H7 (cell line): ENCODE data around the gene RPTOR. TPM values are rescaled to one million over a fixed set of nuclear protein-coding genes. Genes with fewer than 3 reads are reported as not detected.

Experiments
- DNase-seq: peaks from one replicate; pipeline ENCODE4 v3.0.0; 2012
- H3K27me3 ChIP-seq: 2 replicates; pipeline ENCODE4 v1.6.0; 2011; ENCODE audit warnings: mild to moderate bottlenecking, low read length; ENCODE audit not compliant: control insufficient read depth, insufficient read depth
- H3K36me3 ChIP-seq: replicated peaks from 2 replicates; pipeline ENCODE4 v1.5.1; 2011; ENCODE audit warnings: low read length; ENCODE audit not compliant: control insufficient read depth, insufficient read depth
- H3K4me3 ChIP-seq: 2 replicates; pipeline ENCODE4 v1.5.1; 2011; ENCODE audit warnings: low read depth, mild to moderate bottlenecking, control low read depth, low read length, moderate library complexity; ENCODE audit not compliant: insufficient read depth
- total RNA-seq: library from RNA; depleted of rRNA; stranded (reverse); fragments of >200 nt; shearing (Covaris generic); gene quantifications from 2 replicates; pipeline ENCODE4 v1.2.3, GENCODE V29; 2014

RPTOR gene
- total RNA-seq, 1 experiment from 2014 or later: 20.9 TPM

DNA sequence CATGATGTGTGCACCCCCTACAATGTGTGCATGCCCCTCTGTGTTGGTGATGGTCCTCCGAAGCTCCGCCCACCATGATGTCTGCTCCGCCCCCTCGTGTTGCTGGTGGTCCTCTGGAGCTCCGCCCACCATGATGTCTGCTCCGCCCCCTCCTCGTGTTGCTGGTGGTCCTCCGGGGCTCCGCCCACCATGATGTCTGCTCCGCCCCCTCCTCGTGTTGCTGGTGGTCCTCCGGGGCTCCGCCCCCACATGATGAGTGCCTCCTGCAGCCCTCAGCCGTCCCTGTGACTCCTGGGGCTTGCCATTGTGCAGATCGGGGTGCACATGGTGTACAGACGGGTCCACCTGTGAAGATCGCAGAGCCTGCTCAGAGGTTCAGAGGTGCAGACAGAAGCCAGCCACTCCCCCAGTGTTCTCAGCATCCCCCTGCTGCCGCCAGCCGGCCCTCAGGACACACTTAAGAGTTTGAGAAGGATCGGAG is 317.9 kb downstream of the RPTOR start:
- peak; percentile 50 for DNase-seq
- Histone ChIP-seq H3K36me3 (no peaks in the 10 kb centered on the region; the same call in none of the 2 replicates), H3K27me3 (no peaks in the 10 kb centered on the region), H3K4me3 (no peak overlapping the region)

GRCh38 chr17:80862978-80863377 is 318.3 kb downstream of the RPTOR start:
- H3K4me3 ChIP-seq: no peak overlapping the region
- DNase-seq: no peak
- H3K27me3 ChIP-seq: no peaks in the 10 kb centered on the region
- H3K36me3 ChIP-seq: no peaks in the 10 kb centered on the region; the same call in none of the 2 replicates

DNA sequence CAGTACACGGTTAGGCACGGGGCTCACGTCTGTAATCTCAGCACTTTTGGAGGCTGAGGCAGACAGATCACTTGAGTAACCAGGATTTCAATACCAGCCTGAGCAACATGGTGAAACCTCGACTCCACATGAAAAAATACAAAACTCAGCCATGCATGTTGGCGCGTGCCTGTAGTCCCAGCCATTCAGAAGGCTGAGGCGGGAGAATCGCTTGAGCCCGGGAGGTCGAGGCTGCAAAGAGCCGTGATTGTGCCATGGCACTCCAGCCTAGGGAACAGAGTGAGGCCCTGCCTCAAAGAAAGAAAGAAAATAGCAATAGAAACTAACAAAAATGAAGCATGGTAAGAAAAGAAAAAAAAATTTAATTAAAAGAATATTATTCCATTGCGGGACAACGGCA is 319.0 kb downstream of the RPTOR start:
- Histone ChIP-seq H3K27me3 (no peaks in the 10 kb centered on the region), H3K4me3 (no peak overlapping the region), H3K36me3 (no peaks in the 10 kb centered on the region; the same call in none of the 2 replicates)
- no peak for DNase-seq

DNA sequence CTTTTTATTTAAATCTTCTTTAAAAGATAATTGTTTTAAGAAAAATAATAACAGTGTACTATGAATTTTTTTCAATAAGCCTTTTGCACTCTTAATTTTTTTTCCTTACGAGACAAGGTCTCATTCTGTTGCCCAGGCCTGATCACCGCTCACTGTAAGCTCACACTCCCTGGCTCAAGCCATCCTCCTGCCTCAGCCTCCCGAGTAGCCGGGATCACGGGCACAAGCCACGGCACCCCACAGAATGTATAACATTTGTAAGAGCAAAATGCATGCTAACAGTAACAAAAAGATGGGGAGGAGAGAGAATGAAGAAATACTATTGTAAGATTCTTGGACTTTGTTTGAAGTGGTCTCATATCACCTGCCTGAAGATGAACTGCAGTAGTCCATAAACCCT is 320.1 kb downstream of the RPTOR start:
- no peak for DNase-seq
- no peaks in the 10 kb centered on the region; the same call in none of the 2 replicates for H3K36me3 ChIP-seq
- no peak overlapping the region for H3K4me3 ChIP-seq
- H3K27me3 ChIP-seq: no peaks in the 10 kb centered on the region

GRCh38 chr17:80866050-80866793 is 321.6 kb downstream of the RPTOR start:
- Histone ChIP-seq H3K4me3 (no peak overlapping the region), H3K36me3 (no peaks in the 10 kb centered on the region; the same call in none of the 2 replicates), H3K27me3 (no peaks in the 10 kb centered on the region)
- peak; percentile 87 for DNase-seq

DNA sequence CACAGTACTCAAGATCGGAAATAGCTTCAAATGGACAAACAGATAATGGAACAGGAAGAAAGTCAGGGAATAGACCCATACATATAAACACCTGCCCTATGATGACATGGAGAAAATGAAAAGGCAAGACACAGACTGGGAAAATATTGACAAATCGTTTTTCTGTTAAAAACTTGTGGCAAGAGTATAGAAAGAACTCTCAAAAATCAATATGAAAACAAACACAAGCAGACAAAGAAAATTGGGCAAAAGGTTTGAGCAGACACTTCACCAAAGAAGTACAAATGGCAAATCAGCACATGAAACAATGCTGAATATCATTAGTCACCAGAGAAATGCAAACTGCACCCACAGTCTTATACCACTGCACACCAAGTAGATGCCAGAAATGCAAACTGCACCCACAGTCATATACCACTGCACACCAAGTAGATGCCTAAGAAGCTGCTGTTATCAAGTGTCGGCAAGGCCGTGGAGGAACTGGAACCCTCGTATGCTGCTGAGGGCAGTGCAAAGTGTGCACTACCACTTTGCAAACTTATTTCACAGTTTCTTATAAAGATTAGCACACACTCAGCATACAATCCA is 323.5 kb downstream of the RPTOR start:
- DNase-seq: no peak
- no peak overlapping the region for H3K4me3 ChIP-seq
- H3K36me3 ChIP-seq: no peaks in the 10 kb centered on the region; the same call in none of the 2 replicates
- no peaks in the 10 kb centered on the region for H3K27me3 ChIP-seq

- no peaks in the 10 kb centered on the region for H3K27me3 ChIP-seq
- no peaks in the 10 kb centered on the region; the same call in none of the 2 replicates for H3K36me3 ChIP-seq
- no peak overlapping the region for H3K4me3 ChIP-seq
- DNase-seq: no peak
These were observed 325.0 kb downstream of the RPTOR start for GRCh38 chr17:80869481-80870145.

GRCh38 chr17:80870401-80870800 is 325.8 kb downstream of the RPTOR start:
- Histone ChIP-seq H3K36me3 (no peaks in the 10 kb centered on the region; the same call in none of the 2 replicates), H3K4me3 (no peak overlapping the region), H3K27me3 (no peaks in the 10 kb centered on the region)
- peak; percentile 43 for DNase-seq

DNA sequence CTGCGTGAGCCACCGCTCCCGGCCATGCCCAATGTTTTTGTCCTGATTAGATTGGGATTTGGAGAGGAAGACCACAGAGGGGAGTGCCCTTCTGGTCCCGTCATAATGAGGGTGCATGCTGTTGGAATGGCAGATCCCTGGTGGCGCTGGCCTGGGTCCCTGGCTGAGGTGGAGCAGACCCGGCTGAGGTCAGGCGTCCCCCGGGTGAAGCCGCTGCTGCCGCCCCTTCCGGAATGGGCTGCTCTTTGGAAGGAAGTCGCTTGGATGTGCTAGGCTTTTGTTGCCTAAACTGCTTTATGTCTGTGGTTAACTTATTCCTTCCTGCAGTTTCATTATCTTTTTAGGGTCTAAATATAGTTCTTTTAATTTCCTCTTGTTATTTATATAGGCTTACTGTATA is 326.7 kb downstream of the RPTOR start:
- no peaks in the 10 kb centered on the region; the same call in none of the 2 replicates for H3K36me3 ChIP-seq
- DNase-seq: peak; percentile 53

DNA sequence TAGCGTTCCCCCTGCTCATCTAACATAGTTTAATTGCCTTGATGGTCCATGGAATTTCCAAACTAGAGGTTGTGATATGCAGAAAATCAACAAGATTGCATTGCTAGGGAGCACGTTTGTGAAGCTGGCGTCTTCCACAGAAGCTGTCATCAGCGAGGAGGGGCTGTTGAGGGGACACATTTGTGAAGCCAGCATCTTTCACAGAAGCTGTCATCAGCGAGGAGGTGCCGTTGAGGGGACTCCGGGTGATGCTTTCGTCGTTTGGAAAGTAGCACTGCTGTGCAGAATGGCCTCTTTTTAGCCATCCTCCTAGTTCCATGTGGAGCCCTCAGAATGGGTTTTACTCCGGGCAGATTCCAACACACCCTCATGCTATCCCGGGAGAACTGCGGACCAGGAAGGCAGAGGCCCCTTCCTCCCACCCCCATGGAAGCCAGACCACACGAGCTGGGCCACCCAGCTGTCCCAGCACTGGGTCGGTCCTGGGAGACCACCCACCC is 327.4 kb downstream of the RPTOR start:
- H3K27me3 ChIP-seq: no peaks in the 10 kb centered on the region
- H3K4me3 ChIP-seq: no peak overlapping the region
- peak; percentile 58 for DNase-seq
- H3K36me3 ChIP-seq: no peaks in the 10 kb centered on the region

More for the DNA sequence above, 326.7 kb downstream of the RPTOR start:
- H3K4me3 ChIP-seq: no peak overlapping the region
- H3K27me3 ChIP-seq: no peaks in the 10 kb centered on the region

DNA sequence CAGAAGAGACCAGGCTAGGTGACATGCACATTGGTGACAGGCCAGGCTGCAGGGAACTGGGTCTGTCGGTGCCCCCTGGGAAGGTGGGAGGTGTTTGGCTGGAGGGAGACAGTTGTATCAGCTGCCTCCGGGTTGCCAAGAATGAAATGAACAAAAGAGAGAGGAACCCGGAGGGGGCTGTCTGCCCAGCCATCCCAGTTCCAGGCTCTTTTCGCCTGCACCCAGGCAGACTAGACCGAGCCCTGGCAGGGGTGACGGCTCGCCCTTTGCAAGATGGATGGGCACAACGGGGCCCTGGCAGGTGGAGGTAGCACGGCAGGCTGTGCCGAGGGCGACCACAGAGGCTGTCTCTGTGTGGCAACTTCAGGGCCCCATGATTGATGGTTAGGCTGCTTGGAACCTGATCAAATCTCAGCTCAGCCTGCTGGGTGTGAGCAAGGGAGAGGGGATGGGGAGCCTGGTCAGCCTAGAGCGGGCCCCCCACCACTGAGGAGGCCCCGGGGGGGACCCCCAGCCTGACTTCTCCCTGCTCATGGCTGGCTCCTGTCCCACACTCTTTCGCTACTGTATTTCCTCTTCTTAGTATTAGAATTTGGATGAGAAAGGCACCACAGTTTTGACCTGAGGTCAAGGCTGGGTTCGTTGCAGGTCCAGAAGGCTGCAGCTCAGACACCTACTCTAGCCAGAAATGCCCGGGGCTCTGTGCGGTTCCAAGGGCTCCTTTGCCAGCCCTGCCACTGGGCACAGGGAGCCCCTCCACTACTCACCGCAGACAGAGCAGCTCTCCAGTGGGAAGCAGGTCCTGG is 328.1 kb downstream of the RPTOR start:
- H3K27me3 ChIP-seq: no peaks in the 10 kb centered on the region
- H3K4me3 ChIP-seq: no peak overlapping the region
- H3K36me3 ChIP-seq: no peaks in the 10 kb centered on the region
- peak; percentile 70 for DNase-seq

- peak; percentile 93 for DNase-seq
- Histone ChIP-seq H3K4me3 (no peak overlapping the region), H3K27me3 (no peaks in the 10 kb centered on the region), H3K36me3 (no peaks in the 10 kb centered on the region)
These were observed 328.8 kb downstream of the RPTOR start for GRCh38 chr17:80873307-80873951.

- no peak overlapping the region for H3K4me3 ChIP-seq
- DNase-seq: peak; percentile 23
- H3K36me3 ChIP-seq: no peaks in the 10 kb centered on the region
- H3K27me3 ChIP-seq: no peaks in the 10 kb centered on the region
These were observed 330.3 kb downstream of the RPTOR start for GRCh38 chr17:80874866-80875445.
